GM19193 (cell line): ENCODE results near the gene CALN1.

Experiments used
- POLR2A ChIP-seq: IDR thresholded peaks from 4 replicates; pipeline ENCODE4 v1.6.1; 2011; ENCODE audit not compliant: insufficient read depth, insufficient read length; ENCODE audit errors: extremely low read depth

The CALN1 gene

GRCh38 chr7:71912476-71912875, 499.7 kb downstream of the CALN1 start:
- TF ChIP-seq POLR2A: no peak

- TF ChIP-seq POLR2A: no peak
Measured at GRCh38 chr7:71911051-71911450, 501.1 kb downstream of the CALN1 start.

GRCh38 chr7:71905821-71906220, 506.3 kb downstream of the CALN1 start:
- TF ChIP-seq POLR2A: no peak

GRCh38 chr7:71904484-71904883, 507.7 kb downstream of the CALN1 start:
- no peak for TF ChIP-seq POLR2A

GRCh38 chr7:71900556-71900955, 511.6 kb downstream of the CALN1 start:
- TF ChIP-seq POLR2A: no peak

GRCh38 chr7:71896535-71896934, 515.6 kb downstream of the CALN1 start:
- TF ChIP-seq POLR2A: no peak

- no peak for TF ChIP-seq POLR2A
Measured at GRCh38 chr7:71886046-71886445, 526.1 kb downstream of the CALN1 start.

- no peak for TF ChIP-seq POLR2A
Measured at GRCh38 chr7:71885487-71885886, 526.7 kb downstream of the CALN1 start.

GRCh38 chr7:71883415-71883814, 528.7 kb downstream of the CALN1 start:
- TF ChIP-seq POLR2A: no peak

GRCh38 chr7:71871446-71871845, 540.7 kb downstream of the CALN1 start:
- no peak for TF ChIP-seq POLR2A

GRCh38 chr7:71870812-71871211, 541.3 kb downstream of the CALN1 start:
- no peak for TF ChIP-seq POLR2A

- no peak for TF ChIP-seq POLR2A
Measured at GRCh38 chr7:71868797-71869196, 543.3 kb downstream of the CALN1 start.

GRCh38 chr7:71867626-71868025, 544.5 kb downstream of the CALN1 start:
- TF ChIP-seq POLR2A: no peak

GRCh38 chr7:71865172-71865571, 547.0 kb downstream of the CALN1 start:
- TF ChIP-seq POLR2A: no peak

GRCh38 chr7:71864130-71864529, 548.0 kb downstream of the CALN1 start:
- TF ChIP-seq POLR2A: no peak

GRCh38 chr7:71860572-71860971, 551.6 kb downstream of the CALN1 start:
- no peak for TF ChIP-seq POLR2A

- TF ChIP-seq POLR2A: no peak
Measured at GRCh38 chr7:71857338-71857737, 554.8 kb downstream of the CALN1 start.
